Prostate gland (tissue), 2 donors: ENCODE data around the gene TMSB10. TPM values are rescaled to one million over a fixed set of nuclear protein-coding genes. Genes with fewer than 3 reads are reported as not detected.
A peak's percentile ranks its signal among the peaks of the same experiment; 100 is the strongest.

ENCODE experiments used
- DNase-seq: peaks from one replicate; pipeline ENCODE4 v3.0.0-alpha.2; 2019; ENCODE audit warnings: low spot score
- H3K27ac ChIP-seq, 2 donors: fragments of 200-600 bp; sonication (generic); 2 replicates each; pipeline ENCODE4 v1.5.1; 2017 to 2019
- H3K27me3 ChIP-seq: fragments of 200-600 bp; sonication (generic); replicated peaks from 2 replicates; pipeline ENCODE4 v1.5.1; 2019; ENCODE audit not compliant: insufficient read depth
- H3K36me3 ChIP-seq, 2 donors: fragments of 200-600 bp; sonication (generic); 1 replicate in 1 of 2; 2 replicates in 1 of 2; pipeline versions ENCODE4 v1.5.1 to v1.8.1; 2017 to 2019
- H3K4me1 ChIP-seq: fragments of 200-600 bp; sonication (generic); replicated peaks from 2 replicates; pipeline ENCODE4 v1.5.1; 2019
- H3K4me3 ChIP-seq, 2 donors: fragments of 200-600 bp; sonication (generic); 2 replicates each; pipeline ENCODE4 v1.5.1; 2017 to 2019
- H3K9me3 ChIP-seq: fragments of 200-600 bp; sonication (generic); 2 replicates; pipeline ENCODE4 v1.5.1; 2017
- CTCF ChIP-seq, 4 experiments: fragments of 200-600 bp in 2 of 4; fragments of 450-650 bp in 2 of 4; sonication (generic) in 2 of 4; IDR thresholded peaks; 1 replicate in 3 of 4; 2 replicates in 1 of 4; pipeline ENCODE4 v1.5.1; 2016 to 2019; ENCODE audit warnings: antibody characterized with exemption in 4 of 4, mild to moderate bottlenecking in 2 of 4, moderate library complexity in 2 of 4
- POLR2A ChIP-seq: fragments of 450-650 bp; IDR thresholded peaks from one replicate; pipeline ENCODE4 v1.6.1; 2016; ENCODE audit warnings: antibody characterized with exemption, mild to moderate bottlenecking
- POLR2AphosphoS5 ChIP-seq: sonication (generic); formaldehyde crosslinking; IDR thresholded peaks from one replicate; pipeline ENCODE4 v1.6.1; 2017; ENCODE audit warnings: antibody characterized with exemption
- WGBS: methylation state at CpG from one replicate; pipeline ENCODE4 v1.1.5; 2018; 5-methylcytosine and 5-hydroxymethylcytosine counted together
- intact Hi-C: fragments of 100-400 bp; cut with DNase I; formaldehyde crosslinking; loops from one replicate; pipeline ENCODE4 v1.14.2; 2022
- total RNA-seq, 2 donors: library from RNA; depleted of rRNA; stranded (reverse); fragments of >200 nt; gene quantifications; one replicate each; pipeline ENCODE4 v1.1.0, GENCODE V29; 2016

TMSB10 gene
- total RNA-seq, 2 donors from 2014 or later = 1,100 to 3,014 TPM

GRCh38 chr2:84880395-84880644, 25.1 kb upstream of the TMSB10 start:
- Histone ChIP-seq H3K9me3 (no peaks in the 10 kb centered on the region), H3K4me3 (peak overlapping the region; percentile 19 to 34), H3K4me1 (peaks cover 8% of the 10 kb centered on the region), H3K27me3 (peaks cover 14% of the 10 kb centered on the region), H3K27ac (no peak overlapping the region), H3K36me3 (no peaks in the 10 kb centered on the region)
- no peak for DNase-seq
- intact Hi-C loops = loop anchor here (5.0 kb wide), 1 partner anchor 383 kb away; no protein-coding TSS in a partner anchor
- 0% methylated on average over 8 of the region's 8 CpGs for WGBS
- no peak for TF ChIP-seq POLR2AphosphoS5
- TF ChIP-seq POLR2A = no peak

- TF ChIP-seq CTCF (IDR thresholded peaks at IDR 0.05) (no peak), POLR2AphosphoS5 (no peak), POLR2A (no peak)
- intact Hi-C loops = loop anchor here (5.0 kb wide), 1 partner anchor 384 kb away; no protein-coding TSS in a partner anchor
- Histone ChIP-seq H3K36me3 (no peaks in the 10 kb centered on the region), H3K9me3 (no peaks in the 10 kb centered on the region), H3K4me1 (peaks cover 8% of the 10 kb centered on the region), H3K27me3 (peaks cover 14% of the 10 kb centered on the region), H3K27ac (no peak within 1 kb of the TSS), H3K4me3 (peak within 1 kb of the TSS; percentile 19 to 34)
- 1% methylated on average over 58 of the region's 77 CpGs for WGBS
- no peak for DNase-seq
Measured at GRCh38 chr2:84880645-84881521, 24.6 kb upstream of the TMSB10 start, which contains the start of gene TRABD2A. Gene TRABD2A, minus strand, starts transcription at chr2:84881084. Its CDS starts 45 bp downstream, at chr2:84881039.

- intact Hi-C loops = loop anchor here (5.0 kb wide), 1 partner anchor 384 kb away; no protein-coding TSS in a partner anchor
- Histone ChIP-seq H3K27me3 (peaks cover 14% of the 10 kb centered on the region), H3K27ac (no peak overlapping the region), H3K9me3 (no peaks in the 10 kb centered on the region), H3K36me3 (no peaks in the 10 kb centered on the region), H3K4me1 (peaks cover 8% of the 10 kb centered on the region), H3K4me3 (peak overlapping the region; percentile 15 to 34)
- DNase-seq = peak; percentile 65
- TF ChIP-seq POLR2A (no peak), POLR2AphosphoS5 (peak; percentile 45), CTCF (IDR thresholded peaks at IDR 0.05) (peak; percentile 46 to 65 (median 59))
- under 1% methylated on average over 29 of the region's 29 CpGs for WGBS
Measured at GRCh38 chr2:84881581-84882413, 23.7 kb upstream of the TMSB10 start.

GRCh38 chr2:84882414-84882738, 23.1 kb upstream of the TMSB10 start:
- no peak overlapping the region for H3K4me3 ChIP-seq

GRCh38 chr2:84882775-84883550, 22.5 kb upstream of the TMSB10 start:
- no peak overlapping the region for H3K27ac ChIP-seq
- no peak for TF ChIP-seq POLR2AphosphoS5
- no peak for TF ChIP-seq POLR2A
- no peak for TF ChIP-seq CTCF (IDR thresholded peaks at IDR 0.05)
- DNase-seq = no peak
- no peak overlapping the region for H3K4me3 ChIP-seq
- H3K36me3 ChIP-seq = no peaks in the 10 kb centered on the region
- H3K27me3 ChIP-seq = peaks cover 14% of the 10 kb centered on the region
- peaks cover 8% of the 10 kb centered on the region for H3K4me1 ChIP-seq
- intact Hi-C loops = loop anchor here (5.0 kb wide), 1 partner anchor 386 kb away; no protein-coding TSS in a partner anchor
- H3K9me3 ChIP-seq = no peaks in the 10 kb centered on the region
- 91% methylated on average over 4 of the region's 4 CpGs for WGBS

More at GRCh38 chr2:84882414-84882738, 23.1 kb upstream of the TMSB10 start:
- no peak for DNase-seq
- Histone ChIP-seq H3K36me3 (no peaks in the 10 kb centered on the region), H3K27ac (no peak overlapping the region), H3K9me3 (no peaks in the 10 kb centered on the region), H3K27me3 (peaks cover 14% of the 10 kb centered on the region), H3K4me1 (peaks cover 8% of the 10 kb centered on the region)
- TF ChIP-seq POLR2A = no peak
- intact Hi-C loops = loop anchor here (5.0 kb wide), 1 partner anchor 385 kb away; no protein-coding TSS in a partner anchor
- WGBS = 50% methylated on average over 3 of the region's 3 CpGs
